GM18505 (cell line): ENCODE measurements around the gene CLRN2.
"Not testable (repeated sequence)": the region's sequence is repeated elsewhere in the genome, so short reads cannot be mapped to it uniquely, and the experiment has no call there.

Experiments used
- ATAC-seq: cut with Tn5 transposase; IDR thresholded peaks from one replicate; pipeline ENCODE4 v1.9.1; 2021; ENCODE audit not compliant: unreplicated experiment
- POLR2A ChIP-seq: IDR thresholded peaks from 4 replicates; pipeline ENCODE4 v1.6.1; 2011; ENCODE audit warnings: borderline replicate concordance; ENCODE audit not compliant: insufficient read depth, insufficient read length; ENCODE audit errors: extremely low read depth

Gene CLRN2

GRCh38 chr4:17561195-17561909 is 46.4 kb downstream of the CLRN2 start:
- no peak for TF ChIP-seq POLR2A
- ATAC-seq: no peak

GRCh38 chr4:17562157-17562556 is 47.2 kb downstream of the CLRN2 start:
- ATAC-seq: no peak
- no peak for TF ChIP-seq POLR2A

- ATAC-seq: no peak
- no peak for TF ChIP-seq POLR2A
Observed at GRCh38 chr4:17565846-17566245, 50.9 kb downstream of the CLRN2 start.

- no peak for ATAC-seq
- no peak for TF ChIP-seq POLR2A
Observed at GRCh38 chr4:17567271-17567670, 52.3 kb downstream of the CLRN2 start.

- no peak for ATAC-seq
- TF ChIP-seq POLR2A: no peak
Observed at GRCh38 chr4:17574206-17574605, 59.2 kb downstream of the CLRN2 start.

DNA sequence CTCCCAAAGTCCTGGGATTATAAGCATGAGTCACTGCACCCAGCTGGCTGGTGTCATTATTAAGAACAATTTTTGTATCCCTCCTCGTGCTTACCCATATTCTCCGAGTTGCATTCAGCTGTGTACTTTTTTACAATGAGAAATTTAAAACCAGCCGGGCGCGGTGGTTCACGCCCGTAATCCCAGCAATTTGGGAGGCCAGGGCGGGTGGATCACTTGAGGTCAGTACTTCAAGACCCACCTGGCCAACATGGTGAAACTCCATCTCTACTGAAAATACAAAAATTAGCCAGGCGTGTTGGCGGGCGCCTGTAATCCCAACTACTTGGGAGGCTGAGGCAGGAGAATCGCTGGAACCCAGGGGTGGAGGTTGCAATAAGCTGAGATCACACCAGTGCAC is 60.2 kb downstream of the CLRN2 start:
- not testable (repeated sequence) for ATAC-seq
